ENCODE data around the gene TMEM154. TPM values are rescaled to one million over a fixed set of nuclear protein-coding genes. Genes with fewer than 3 reads are reported as not detected.
A peak's percentile ranks its signal among the peaks of the same experiment; 100 is the strongest.

Gene TMEM154
- total and polyA plus RNA-seq, 10 of the 15 experiments (the other 5 are each of a cell fraction or from before 2014, with no cell fraction given), result 5.1 to 41.4 (median 18.2) TPM

GRCh38 chr4:152723236-152723635 is 43.4 kb upstream of the TMEM154 start:
- Histone ChIP-seq H3K4me1 (ENCODE audit: control insufficient read depth, insufficient read depth, low read length) (no peaks in the 10 kb centered on the region), H3K9me3 (replicated peaks; ENCODE audit: control insufficient read depth, insufficient read depth, low read length) (no peaks in the 10 kb centered on the region), H3K36me3 (ENCODE audit: control insufficient read depth in 2 of 2, insufficient read depth in 2 of 2, low read length in 1 of 2) (no peaks in the 10 kb centered on the region), H3K79me2 (ENCODE audit: control insufficient read depth, insufficient read depth, low read length) (no peaks in the 10 kb centered on the region), H3K27me3 (replicated peaks in 1 of 2; ENCODE audit: control insufficient read depth in 2 of 2, insufficient read depth in 2 of 2, low read length in 1 of 2) (0 out of 4 replicates have a peak, but pooled peaks cover 0 to 2% of the 10 kb centered on the region in 2 experiments), H2AFZ (ENCODE audit: control insufficient read depth, low read depth, low read length) (no peak overlapping the region), H3K9ac (ENCODE audit: control insufficient read depth, insufficient read depth, low read length) (no peak overlapping the region), H4K20me1 (ENCODE audit: control insufficient read depth, insufficient read depth) (no peaks in the 10 kb centered on the region), H3K4me3 (no peak overlapping the region), H3K27ac (ENCODE audit: control insufficient read depth, insufficient read depth) (no peak overlapping the region), H3K4me2 (ENCODE audit: control insufficient read depth, insufficient read depth) (no peak overlapping the region)
- intact Hi-C loops (cut with micrococcal nuclease; ENCODE audit: unreplicated experiment) (no loop called here), in situ Hi-C loops (cut with MboI) (no loop called here)
- ATAC-seq (no peak), FAIRE-seq (peak; percentile 13), DNase-seq (ENCODE audit: low read depth, low spot score) (no peak)
- RAD21 ChIA-PET (ENCODE audit: unreplicated experiment), result interaction anchor here (1.0 to 1.3 kb wide), 2 partner anchors 12 to 50 kb away, joined by 3 read pairs; no protein-coding TSS in a partner anchor
- 49% methylated on average over 3 of the region's 3 CpGs for WGBS (ENCODE audit: insufficient coverage, insufficient replicate concordance, low lambda C conversion rate, missing lambda C conversion rate)
- CTCF ChIA-PET, result interaction anchor here (0.9 to 4.4 kb wide), 3 partner anchors 9 to 24 kb away, joined by 3 to 16 read pairs (median 5); no protein-coding TSS in a partner anchor
- TF ChIP-seq MTA2 (IDR thresholded peaks at IDR 0.05; ENCODE audit: low read depth), result no peak
- no peak for TF ChIP-seq RFX5 (IDR thresholded peaks at IDR 0.05; ENCODE audit: low read depth, low read length)
- no peak for TF ChIP-seq RAD21 (IDR thresholded peaks at IDR 0.05; ENCODE audit: insufficient read depth, low read depth, low read length)
- no peak for TF ChIP-seq ZNF384 (IDR thresholded peaks at IDR 0.05; ENCODE audit: borderline replicate concordance, low read depth, low read length)
- no peak for TF ChIP-seq PBX3 (IDR thresholded peaks at IDR 0.05; ENCODE audit: insufficient replicate concordance, low read depth, low read length)
- TF ChIP-seq ZNF687 (IDR thresholded peaks at IDR 0.05), result no peak
- TF ChIP-seq RELA (IDR thresholded peaks at IDR 0.05; ENCODE audit: borderline replicate concordance, partially characterized antibody), result no peak
- no peak for TF ChIP-seq SREBF2 (IDR thresholded peaks at IDR 0.05; ENCODE audit: low read length)
- TF ChIP-seq JUND (IDR thresholded peaks at IDR 0.05; ENCODE audit: low read depth, low read length), result no peak
- no peak for TF ChIP-seq SPI1 (IDR thresholded peaks at IDR 0.05; ENCODE audit: borderline replicate concordance, insufficient read depth, low read depth, low read length)
- no peak for TF ChIP-seq ETV6 (conservative IDR thresholded peaks at IDR 0.05 in 1 of 2, IDR thresholded peaks at IDR 0.05 in 1 of 2; ENCODE audit: borderline replicate concordance in 1 of 2, low read depth in 1 of 2)
- no peak for TF ChIP-seq HDAC6 (IDR thresholded peaks at IDR 0.05; ENCODE audit: unreplicated experiment)
- no peak for TF ChIP-seq EP300 (IDR thresholded peaks at IDR 0.05; ENCODE audit: borderline replicate concordance in 1 of 2, control insufficient read depth in 1 of 2, low read depth in 2 of 2, low read length in 2 of 2)
- SMC1A ChIA-PET (ENCODE audit: uncharacterized antibody, unreplicated experiment), result interaction anchor here (1.3 to 1.8 kb wide), 5 partner anchors 10 to 47 kb away, joined by 3 to 7 read pairs (median 3); no protein-coding TSS in a partner anchor
- no TSS peak for BruUV-seq (replicated peaks)
- POLR2A ChIA-PET, result no interaction called here
